DND-41 (cell line): ENCODE measurements around the gene HS3ST1.

Experiments used
- CTCF ChIP-seq: IDR thresholded peaks from 2 replicates; pipeline ENCODE4 v1.5.1; 2012; ENCODE audit warnings: borderline replicate concordance, low read length, moderate library complexity, mild to moderate bottlenecking; ENCODE audit not compliant: poor library complexity, severe bottlenecking; ENCODE audit errors: extremely low read depth
- EZH2 ChIP-seq: IDR thresholded peaks from 3 replicates; pipeline ENCODE4 v1.6.1; 2012; ENCODE audit warnings: borderline replicate concordance, low read depth, mild to moderate bottlenecking, moderate library complexity, low read length, inconsistent platforms; ENCODE audit not compliant: severe bottlenecking

- TF ChIP-seq CTCF (no peak), EZH2 (no peak)
These were observed 2.4 kb upstream of the HS3ST1 start for GRCh38 chr4:11431111-11431510.
